Loucy (cell line): ENCODE measurements around the gene BICD1.

Experiments
- H2AFZ ChIP-seq: fragments of 200-600 bp; sonication (generic); 2 replicates; pipeline ENCODE4 v1.6.0; 2016; ENCODE audit warnings: antibody characterized with exemption, mild to moderate bottlenecking, low read length, moderate library complexity
- H3F3A ChIP-seq: fragments of 200-600 bp; 2 replicates; pipeline ENCODE4 v1.6.0; 2016; ENCODE audit warnings: antibody characterized with exemption, low read depth, mild to moderate bottlenecking
- H3K27me3 ChIP-seq: fragments of 200-600 bp; sonication (generic); 2 replicates; pipeline ENCODE4 v1.6.1; 2014; ENCODE audit warnings: low read length, mild to moderate bottlenecking; ENCODE audit not compliant: insufficient read depth, poor library complexity, severe bottlenecking
- H3K36me3 ChIP-seq: fragments of 200-600 bp; sonication (generic); 2 replicates; pipeline ENCODE4 v1.6.1; 2016; ENCODE audit warnings: low read length; ENCODE audit not compliant: insufficient read depth
- H3K4me1 ChIP-seq: fragments of 200-600 bp; sonication (generic); 2 replicates; pipeline ENCODE4 v1.5.1; 2014; ENCODE audit warnings: low read length, mild to moderate bottlenecking; ENCODE audit not compliant: insufficient read depth, poor library complexity, severe bottlenecking
- H3K4me2 ChIP-seq: fragments of 200-600 bp; sonication (generic); 2 replicates; pipeline ENCODE4 v1.6.0; 2014; ENCODE audit warnings: antibody characterized with exemption, low read length, low read depth, mild to moderate bottlenecking; ENCODE audit not compliant: poor library complexity, severe bottlenecking
- H3K4me3 ChIP-seq: fragments of 200-600 bp; sonication (generic); 2 replicates; pipeline ENCODE4 v1.5.1; 2014; ENCODE audit warnings: low read length, mild to moderate bottlenecking, mixed read lengths; ENCODE audit not compliant: poor library complexity, severe bottlenecking
- H3K79me2 ChIP-seq: fragments of 200-600 bp; sonication (generic); 2 replicates; pipeline ENCODE4 v1.6.1; 2014; ENCODE audit warnings: low read length; ENCODE audit not compliant: insufficient read depth
- H3K9ac ChIP-seq: fragments of 200-600 bp; sonication (generic); 2 replicates; pipeline ENCODE4 v1.6.0; 2014; ENCODE audit warnings: mild to moderate bottlenecking, low read depth, low read length, moderate library complexity; ENCODE audit not compliant: poor library complexity, severe bottlenecking
- H3K9me2 ChIP-seq: fragments of 200-600 bp; sonication (generic); replicated peaks from 2 replicates; pipeline ENCODE4 v1.6.1; 2016; ENCODE audit warnings: low read depth, low read length, mixed read lengths
- H3K9me3 ChIP-seq: fragments of 200-600 bp; sonication (generic); 2 replicates; pipeline ENCODE4 v1.6.1; 2014; ENCODE audit warnings: mild to moderate bottlenecking, antibody characterized with exemption, low read length, low read depth; ENCODE audit not compliant: insufficient read depth
- H4K20me1 ChIP-seq: fragments of 200-600 bp; sonication (generic); 2 replicates; pipeline ENCODE4 v1.6.0; 2014; ENCODE audit warnings: antibody characterized with exemption, low read length, mild to moderate bottlenecking; ENCODE audit not compliant: insufficient read depth, poor library complexity, severe bottlenecking
- CTCF ChIP-seq: fragments of 200-600 bp; sonication (generic); conservative IDR thresholded peaks from 2 replicates; pipeline ENCODE4 v1.5.1; 2014; ENCODE audit warnings: mild to moderate bottlenecking, antibody characterized with exemption, low read length
- EZH2phosphoT487 ChIP-seq: fragments of 200-600 bp; IDR thresholded peaks from 2 replicates; pipeline ENCODE4 v1.6.1; 2018; ENCODE audit warnings: antibody characterized with exemption, mild to moderate bottlenecking, moderate library complexity, borderline replicate concordance

Gene BICD1

GRCh38 chr12:32125455-32126084 lies 18.9 kb downstream of the BICD1 start:
- Histone ChIP-seq H3K4me2 (peak overlapping the region; percentile 17), H4K20me1 (peaks cover 17% of the 10 kb centered on the region), H3K4me3 (no peak overlapping the region), H3K9ac (no peak overlapping the region), H2AFZ (no peak overlapping the region), H3K4me1 (peaks cover 18% of the 10 kb centered on the region), H3K27me3 (no peaks in the 10 kb centered on the region), H3K9me2 (no peaks in the 10 kb centered on the region), H3F3A (no peaks in the 10 kb centered on the region), H3K9me3 (no peaks in the 10 kb centered on the region), H3K36me3 (no peaks in the 10 kb centered on the region), H3K79me2 (peaks cover 12% of the 10 kb centered on the region; the same call in 1 of the 2 replicates)
- TF ChIP-seq CTCF (no peak), EZH2phosphoT487 (no peak)

GRCh38 chr12:32126720-32127119 lies 20.1 kb downstream of the BICD1 start:
- TF ChIP-seq CTCF, result no peak
- no peak for TF ChIP-seq EZH2phosphoT487

GRCh38 chr12:32131666-32132065 lies 25.0 kb downstream of the BICD1 start:
- no peaks in the 10 kb centered on the region for H3K27me3 ChIP-seq
- no peaks in the 10 kb centered on the region for H4K20me1 ChIP-seq
- H3K4me1 ChIP-seq, result peaks cover 14% of the 10 kb centered on the region
- H3K9me2 ChIP-seq, result no peaks in the 10 kb centered on the region
- peaks cover 18% of the 10 kb centered on the region; the same call in 1 of the 2 replicates for H3K79me2 ChIP-seq
- H3K9ac ChIP-seq, result no peak overlapping the region
- TF ChIP-seq CTCF, result no peak
- no peak overlapping the region for H3K4me3 ChIP-seq
- no peaks in the 10 kb centered on the region for H3F3A ChIP-seq
- no peak overlapping the region for H3K4me2 ChIP-seq
- no peaks in the 10 kb centered on the region for H3K36me3 ChIP-seq
- no peaks in the 10 kb centered on the region for H3K9me3 ChIP-seq
- no peak overlapping the region for H2AFZ ChIP-seq

More at GRCh38 chr12:32126720-32127119, 20.1 kb downstream of the BICD1 start:
- H3K27me3 ChIP-seq, result no peaks in the 10 kb centered on the region
- H3K4me2 ChIP-seq, result no peak overlapping the region
- no peaks in the 10 kb centered on the region for H3K9me2 ChIP-seq
- H3K9ac ChIP-seq, result no peak overlapping the region
- no peaks in the 10 kb centered on the region for H3K9me3 ChIP-seq
- H3K4me3 ChIP-seq, result no peak overlapping the region
- no peaks in the 10 kb centered on the region for H3F3A ChIP-seq
- H4K20me1 ChIP-seq, result peaks cover 17% of the 10 kb centered on the region
- no peaks in the 10 kb centered on the region for H3K36me3 ChIP-seq
- H2AFZ ChIP-seq, result no peak overlapping the region
- peaks cover 12% of the 10 kb centered on the region; the same call in 1 of the 2 replicates for H3K79me2 ChIP-seq
- peaks cover 17% of the 10 kb centered on the region for H3K4me1 ChIP-seq
